NCI-H1092 treated with DMSO at 0.1 percent for 48 hours (cell line): ENCODE measurements around the gene KAT5.
"Not testable (repeated sequence)": the region's sequence is repeated elsewhere in the genome, so short reads cannot be mapped to it uniquely, and the experiment has no call there.

ENCODE experiments used
- DNase-seq: peaks from one replicate; lab custom pipeline; 2025; lab: John Stamatoyannopoulos, UW

Gene KAT5

DNA sequence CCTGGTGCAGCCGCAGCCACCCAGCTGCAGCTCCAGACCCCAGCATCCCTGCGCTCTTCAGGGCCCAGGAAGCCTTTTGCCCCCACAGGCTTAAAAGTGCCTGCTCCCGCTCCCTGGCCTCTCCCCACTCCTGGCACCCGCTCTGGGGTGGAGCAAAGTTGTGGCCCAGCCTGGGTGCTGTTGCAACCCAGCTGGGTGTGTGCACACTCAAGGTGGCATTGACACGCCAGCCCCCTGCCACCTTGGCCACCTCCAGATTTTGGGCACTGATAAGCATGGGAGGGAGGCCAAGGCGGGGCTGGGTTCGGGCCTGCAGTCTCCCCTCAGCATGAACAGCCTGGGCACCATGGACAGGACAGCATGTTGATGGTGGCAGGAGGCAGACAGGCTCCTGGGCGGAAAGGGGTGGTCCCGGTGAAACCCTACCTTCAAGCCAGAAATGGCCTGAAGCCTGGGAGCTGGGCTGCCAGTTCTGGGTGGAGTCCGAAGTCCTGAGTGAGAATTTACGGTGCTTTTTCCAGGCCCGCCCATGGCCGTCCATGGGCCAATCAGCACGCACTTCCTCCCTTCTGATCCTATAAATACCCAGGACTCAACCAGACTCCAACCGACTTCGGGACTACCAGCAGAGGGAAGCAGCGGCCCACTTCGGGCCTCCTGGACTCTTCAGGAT lies 32.1 kb downstream of the KAT5 start:
- peak; percentile 42 for DNase-seq

DNA sequence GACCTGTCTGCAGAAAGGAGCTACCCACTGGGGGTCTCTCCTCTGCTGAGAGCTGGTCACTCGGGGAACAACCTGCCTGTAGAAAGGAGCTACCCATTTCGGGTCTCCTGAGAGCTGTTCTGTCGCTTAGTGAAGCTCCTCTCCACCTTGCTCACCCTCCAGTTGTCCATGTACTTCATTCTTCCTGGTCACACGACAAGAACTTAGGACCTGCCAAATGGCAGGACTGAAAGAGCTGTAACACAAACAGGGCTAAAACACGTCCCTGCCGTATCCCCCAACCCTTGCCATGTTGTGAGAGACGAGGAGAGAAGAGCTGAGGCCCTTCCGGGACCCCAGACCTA lies 32.6 kb downstream of the KAT5 start:
- no peak for DNase-seq

DNA sequence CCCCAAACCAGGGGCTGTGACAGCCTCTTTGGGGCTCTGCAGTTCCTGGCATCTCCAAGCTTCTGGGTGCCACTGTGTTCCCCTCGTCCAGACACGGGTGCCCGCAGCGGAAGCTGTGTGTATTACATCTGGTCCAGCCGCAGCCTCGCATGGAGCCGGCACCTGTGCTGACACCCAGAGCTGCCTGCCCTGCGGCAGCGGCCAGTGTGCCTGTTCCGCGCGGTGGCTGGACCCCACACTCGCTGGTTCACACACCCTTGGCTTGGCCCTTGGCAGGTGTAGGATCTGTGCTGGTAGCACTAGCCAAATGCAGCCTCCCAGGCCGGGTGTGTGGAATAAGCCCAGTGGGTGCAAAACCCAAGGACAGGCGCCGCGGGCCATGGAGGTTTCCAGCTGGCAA lies 33.0 kb downstream of the KAT5 start:
- no peak for DNase-seq

DNA sequence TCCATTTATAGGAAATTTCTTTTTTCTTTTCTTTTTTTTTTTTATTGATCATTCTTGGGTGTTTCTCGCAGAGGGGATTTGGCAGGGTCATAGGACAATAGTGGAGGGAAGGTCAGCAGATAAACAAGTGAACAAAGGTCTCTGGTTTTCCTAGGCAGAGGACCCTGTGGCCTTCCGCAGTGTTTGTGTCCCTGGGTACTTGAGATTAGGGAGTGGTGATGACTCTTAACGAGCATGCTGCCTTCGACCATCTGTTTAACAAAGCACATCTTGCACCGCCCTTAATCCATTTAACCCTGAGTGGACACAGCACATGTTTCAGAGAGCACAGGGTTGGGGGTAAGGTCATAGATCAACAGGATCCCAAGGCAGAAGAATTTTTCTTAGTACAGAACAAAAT lies 50.1 kb downstream of the KAT5 start:
- not testable (repeated sequence) for DNase-seq

DNA sequence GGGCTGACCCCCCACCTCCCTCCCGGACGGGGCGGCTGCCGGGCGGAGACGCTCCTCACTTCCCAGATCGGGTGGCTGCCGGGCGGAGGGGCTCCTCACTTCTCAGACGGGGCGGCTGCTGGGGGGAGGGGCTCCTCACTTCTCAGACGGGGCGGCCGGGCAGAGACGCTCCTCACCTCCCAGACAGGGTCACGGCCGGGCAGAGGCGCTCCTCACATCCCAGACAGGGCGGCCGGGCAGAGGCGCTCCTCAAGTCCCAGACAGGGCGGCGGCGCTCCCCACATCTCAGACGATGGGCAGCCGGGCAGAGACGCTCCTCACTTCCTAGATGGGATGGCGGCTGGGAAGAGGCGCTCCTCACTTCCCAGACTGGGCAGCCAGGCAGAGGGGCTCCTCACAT lies 50.8 kb downstream of the KAT5 start:
- DNase-seq, result not testable (repeated sequence)

DNA sequence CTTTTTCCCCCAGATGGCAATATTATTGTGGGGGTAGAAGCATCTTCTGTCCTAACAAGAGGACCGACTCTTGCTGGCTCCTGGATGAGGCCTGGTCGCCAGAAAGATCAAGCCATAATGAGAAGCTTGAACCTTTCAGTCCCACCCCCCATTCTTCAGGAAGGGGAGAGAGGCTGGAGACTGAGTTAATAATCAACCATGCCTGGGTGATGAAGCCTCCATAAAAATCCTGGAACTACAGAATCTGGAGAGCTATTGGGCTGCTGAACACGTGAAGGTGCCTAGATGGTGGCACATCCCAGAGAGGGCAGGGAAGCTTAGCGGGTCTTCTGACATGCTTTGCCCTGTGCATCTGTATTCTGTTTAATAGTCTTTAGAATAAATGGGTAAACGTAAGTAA lies 52.4 kb downstream of the KAT5 start:
- no peak for DNase-seq

DNA sequence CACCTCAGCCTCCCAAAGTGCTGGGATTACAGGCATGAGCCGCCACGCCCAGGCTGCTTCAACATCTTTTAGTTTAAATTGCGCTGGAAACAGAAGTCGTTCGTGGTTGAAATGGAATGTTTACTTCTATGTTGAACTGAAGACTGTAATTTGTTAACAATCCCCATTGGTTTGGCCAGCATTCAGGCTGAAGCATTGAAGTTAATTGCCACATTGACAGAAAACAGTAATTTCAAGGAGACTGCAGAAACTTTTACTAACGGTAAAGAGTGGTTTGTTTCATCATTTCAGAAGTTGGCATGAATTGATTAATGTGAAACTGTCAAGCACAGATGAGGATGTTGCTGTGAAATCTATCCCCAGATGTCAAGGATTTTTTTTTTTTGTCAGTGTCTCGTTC lies 54.5 kb downstream of the KAT5 start:
- no peak for DNase-seq

DNA sequence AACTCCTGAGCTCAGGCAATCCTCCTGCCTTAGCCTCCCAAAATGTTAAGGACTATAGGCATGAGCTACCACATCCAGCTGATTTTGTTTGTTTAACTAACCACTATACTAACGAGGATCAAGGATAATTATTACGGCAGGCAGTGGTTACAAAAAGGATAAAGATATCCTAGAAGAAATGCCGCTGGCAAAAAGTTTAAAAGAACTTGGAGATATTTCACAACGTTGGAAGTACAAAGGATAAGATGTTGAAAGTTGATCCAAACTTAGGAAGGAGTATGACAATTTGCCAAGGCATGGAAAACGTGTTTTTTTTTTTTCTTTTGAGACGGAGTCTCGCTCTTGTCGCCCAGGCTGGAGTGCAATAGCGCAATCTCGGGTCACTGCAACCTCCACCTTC lies 55.4 kb downstream of the KAT5 start:
- DNase-seq, result no peak

DNA sequence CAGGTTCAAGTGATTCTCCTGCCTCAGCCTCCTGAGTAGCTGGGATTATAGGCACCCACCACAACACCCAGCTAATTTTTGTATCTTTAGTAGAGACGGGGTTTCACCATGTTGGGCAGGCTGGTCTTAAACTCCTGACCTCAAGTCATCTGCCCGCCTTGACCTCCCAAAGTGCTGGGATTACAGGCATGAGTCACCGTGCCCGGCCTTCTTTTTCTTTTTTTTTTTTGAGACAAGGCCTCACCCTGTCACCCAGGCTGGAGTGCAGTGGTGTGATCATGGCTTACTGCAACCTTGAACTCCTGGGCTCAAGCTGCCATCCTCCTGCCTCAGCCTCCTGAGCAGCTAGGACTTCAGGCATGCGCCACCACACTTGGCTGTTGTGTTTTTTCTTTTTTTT lies 55.8 kb downstream of the KAT5 start:
- not testable (repeated sequence) for DNase-seq
